Measurements from ENCODE around the gene OLA1. TPM values are rescaled to one million over a fixed set of nuclear protein-coding genes. Genes with fewer than 3 reads are reported as not detected.

The OLA1 gene
- total RNA-seq, 3 donors from 2014 or later = 56.0 to 73.7 (median 69.1) TPM

GRCh38 chr2:174062934-174063333 lies 185.4 kb downstream of the OLA1 start:
- no peak for DNase-seq (ENCODE audit: low spot score in 2 of 2)
- H3K4me1 ChIP-seq = no peaks in the 10 kb centered on the region
- no peaks in the 10 kb centered on the region for H3K36me3 ChIP-seq
- H3K9me3 ChIP-seq = no peaks in the 10 kb centered on the region
- TF ChIP-seq CTCF (IDR thresholded peaks at IDR 0.05) (no peak), POLR2A (IDR thresholded peaks at IDR 0.05) (no peak), POLR2AphosphoS5 (IDR thresholded peaks at IDR 0.05) (no peak)
- H3K4me3 ChIP-seq = no peak overlapping the region
- H3K27me3 ChIP-seq = no peaks in the 10 kb centered on the region
- no peak overlapping the region for H3K27ac ChIP-seq
- intact Hi-C loops (cut with DNase I; ENCODE audit: low total_unique reads) = no loop called here

GRCh38 chr2:174059884-174060244 lies 188.5 kb downstream of the OLA1 start:
- H3K4me1 ChIP-seq = no peaks in the 10 kb centered on the region
- no peak overlapping the region for H3K4me3 ChIP-seq
- no peaks in the 10 kb centered on the region for H3K36me3 ChIP-seq
- no peaks in the 10 kb centered on the region for H3K27me3 ChIP-seq
- no peak overlapping the region for H3K27ac ChIP-seq
- DNase-seq (ENCODE audit: low spot score in 2 of 2) = no peak
- no peak for TF ChIP-seq POLR2AphosphoS5 (IDR thresholded peaks at IDR 0.05)
- TF ChIP-seq POLR2A (IDR thresholded peaks at IDR 0.05) = no peak
- no peak for TF ChIP-seq CTCF (IDR thresholded peaks at IDR 0.05)
- H3K9me3 ChIP-seq = no peaks in the 10 kb centered on the region
- intact Hi-C loops (cut with DNase I; ENCODE audit: low total_unique reads) = no loop called here

GRCh38 chr2:174059178-174059883 lies 189.0 kb downstream of the OLA1 start:
- intact Hi-C loops (cut with DNase I; ENCODE audit: low total_unique reads) = no loop called here
- Histone ChIP-seq H3K27me3 (no peaks in the 10 kb centered on the region), H3K9me3 (no peaks in the 10 kb centered on the region), H3K27ac (peak overlapping the region; percentile 40 to 45), H3K4me3 (no peak overlapping the region), H3K36me3 (no peaks in the 10 kb centered on the region), H3K4me1 (no peaks in the 10 kb centered on the region)
- DNase-seq (ENCODE audit: low spot score in 2 of 2) = no peak
- TF ChIP-seq POLR2AphosphoS5 (IDR thresholded peaks at IDR 0.05) = no peak
- TF ChIP-seq POLR2A (IDR thresholded peaks at IDR 0.05) = no peak
- no peak for TF ChIP-seq CTCF (IDR thresholded peaks at IDR 0.05)

GRCh38 chr2:174058456-174058855 lies 189.9 kb downstream of the OLA1 start:
- Histone ChIP-seq H3K9me3 (no peaks in the 10 kb centered on the region), H3K27ac (peak overlapping the region in 1 of 2 donors; percentile 40), H3K4me3 (no peak overlapping the region), H3K4me1 (no peaks in the 10 kb centered on the region), H3K36me3 (no peaks in the 10 kb centered on the region), H3K27me3 (no peaks in the 10 kb centered on the region)
- intact Hi-C loops (cut with DNase I; ENCODE audit: low total_unique reads) = no loop called here
- no peak for DNase-seq (ENCODE audit: low spot score in 2 of 2)
- TF ChIP-seq CTCF (IDR thresholded peaks at IDR 0.05) (no peak), POLR2A (IDR thresholded peaks at IDR 0.05) (no peak), POLR2AphosphoS5 (IDR thresholded peaks at IDR 0.05) (no peak)

- H3K9me3 ChIP-seq = no peaks in the 10 kb centered on the region
- H3K4me1 ChIP-seq = no peaks in the 10 kb centered on the region
- intact Hi-C loops (cut with DNase I; ENCODE audit: low total_unique reads) = no loop called here
- H3K27ac ChIP-seq = no peak overlapping the region
- DNase-seq (ENCODE audit: low spot score in 2 of 2) = no peak
- no peaks in the 10 kb centered on the region for H3K27me3 ChIP-seq
- H3K4me3 ChIP-seq = no peak overlapping the region
- no peaks in the 10 kb centered on the region for H3K36me3 ChIP-seq
- no peak for TF ChIP-seq CTCF (IDR thresholded peaks at IDR 0.05)
- TF ChIP-seq POLR2AphosphoS5 (IDR thresholded peaks at IDR 0.05) = no peak
- no peak for TF ChIP-seq POLR2A (IDR thresholded peaks at IDR 0.05)
These were observed 190.3 kb downstream of the OLA1 start for GRCh38 chr2:174058026-174058425.

Measured in breast epithelium (tissue), 4 donors.